Heart right ventricle (tissue), 16 donors: ENCODE results near the gene PIGN. TPM values are rescaled to one million over a fixed set of nuclear protein-coding genes. Genes with fewer than 3 reads are reported as not detected.

Experiments
- ATAC-seq, 8 donors: fragments of 200-7000 bp; cut with Tn5 transposase; one replicate each; pipeline ENCODE4 v1.9.1; 2020; ENCODE audit warnings: mild to moderate bottlenecking in 8 of 8, moderate library complexity in 8 of 8, moderate number of reproducible peaks in 1 of 8
- DNase-seq, 2 donors: peaks; one replicate each; pipeline ENCODE4 v3.0.0-alpha.2; 2020
- H3K27ac ChIP-seq, 10 donors: fragments of 200-600 bp; sonication (generic) in 2 of 10; one replicate each; pipeline versions ENCODE4 v1.5.0 to v1.8.0; 2020 to 2022; ENCODE audit warnings: mild to moderate bottlenecking in 3 of 10
- H3K27me3 ChIP-seq, 7 donors: fragments of 200-600 bp; one replicate each; pipeline ENCODE4 v1.8.0; 2021 to 2022; ENCODE audit warnings: mild to moderate bottlenecking in 2 of 7
- H3K36me3 ChIP-seq, 9 donors: fragments of 200-600 bp; sonication (generic) in 1 of 9; one replicate each; pipeline versions ENCODE4 v1.5.0 to v1.8.0; 2020 to 2022; ENCODE audit warnings: mild to moderate bottlenecking in 2 of 9
- H3K4me1 ChIP-seq, 9 donors: fragments of 200-600 bp; sonication (generic) in 1 of 9; one replicate each; pipeline versions ENCODE4 v1.5.0 to v1.8.0; 2020 to 2022; ENCODE audit warnings: mild to moderate bottlenecking in 4 of 9
- H3K4me3 ChIP-seq, 10 donors: fragments of 200-600 bp; sonication (generic) in 2 of 10; one replicate each; pipeline versions ENCODE4 v1.5.0 to v1.8.0; 2020 to 2022; ENCODE audit warnings: mild to moderate bottlenecking in 7 of 10, moderate library complexity in 2 of 10
- H3K9me3 ChIP-seq, 11 donors: fragments of 200-600 bp in 10 of 11; sonication (generic) in 2 of 11; one replicate each; pipeline versions ENCODE4 v1.5.0 to v1.8.0; 2013 to 2022; ENCODE audit warnings: mild to moderate bottlenecking in 2 of 11, control low read depth in 1 of 11, moderate library complexity in 1 of 11
- CTCF ChIP-seq, 9 donors: fragments of 200-600 bp; sonication (generic) in 2 of 9; IDR thresholded peaks; one replicate each; pipeline versions ENCODE4 v1.5.0 to v1.8.0; 2021 to 2022; ENCODE audit warnings: antibody characterized with exemption in 9 of 9, mild to moderate bottlenecking in 5 of 9, moderate library complexity in 1 of 9
- WGBS, 2 donors: extraction: QIAGEN DNeasy Blood & Tissue Kit; methylation state at CpG; one replicate each; pipeline ENCODE4 v1.1.7; 2013; ENCODE audit warnings: inconsistent platforms in 1 of 2; 5-methylcytosine and 5-hydroxymethylcytosine counted together
- intact Hi-C, 10 donors: fragments of 100-400 bp; cut with DNase I; formaldehyde crosslinking; loops; one replicate each; pipeline versions ENCODE4 v1.11.1 to v1.14.2; 2022
- polyA plus RNA-seq, 2 donors: library from polyadenylated mRNA; stranded (reverse); fragments of 200-250 nt; gene quantifications; one replicate each; pipeline ENCODE4 v1.2.3, GENCODE V29; 2013
- total RNA-seq, 10 donors: library from RNA; stranded (reverse); fragmentation: NEBNext Ultra II Directional in 3 of 10; extraction: Animal tissue kit (Norgen Biotek cat#: 25700) in 3 of 10; gene quantifications; one replicate each; pipeline versions ENCODE4 v1.2.1 to v1.2.4, GENCODE V29; 2021 to 2023
- donor health status: Arrhythmogenic right ventricular cardiomyopathy.
- donor health status: ischemic (EF 13 %, LVEDD 7.1; RV severe dilation, severe dysfunction).
- donor health status: healthy with polysubstance abuse.
- donor health status: DM: no; HTN: yes; CAD: no.
- donor health status: DM: no; HTN: no; CAD: no.
- donor health status: ischemic (EF 25% LVEDD 6.9; RV normal size, moderate dysfunction).
- donor health status: ischemic (EF 25% LVEDD 5.7; RV mildly dilated, moderate dysfunction).
- donor health status: healthy.
- donor health status: DM: yes; HTN: yes; CAD: no.
- donor health status: Ischemic cardiomyopathy.
- donor health status: ischemic (EF 35%, LVEDD 5.7; RV mildly dilated, moderate dysfunction).
- donor health status: nonischemic (EF 11% LVEDD 7.7; RV severe dilation, severe dysfunction).
- donor health status: DM: yes; HTN: yes; CAD: no.
- donor health status: PGD.
- donor health status: ischemic (EF 29% LVEDD 5.4; RV normal size, mild dysfunction).
- donor health status: nonischemic (EF 23%, LVEDD 6.1; RV moderate dilation, normal function).

The PIGN gene
- total and polyA plus RNA-seq, 12 donors: 4.4 to 31.6 (median 19.7) TPM

GRCh38 chr18:62125702-62126101 lies 61.2 kb downstream of the PIGN start:
- Histone ChIP-seq H3K27me3 (no peaks in the 10 kb centered on the region), H3K4me1 (no peaks in the 10 kb centered on the region), H3K36me3 (peaks cover 0 to 14% (median 0%) of the 10 kb centered on the region in 9 donors), H3K9me3 (peaks cover 0 to 6% (median 0%) of the 10 kb centered on the region in 11 donors), H3K4me3 (no peak overlapping the region), H3K27ac (no peak overlapping the region)
- TF ChIP-seq CTCF (IDR thresholded peaks at IDR 0.05): no peak
- no peak for ATAC-seq
- intact Hi-C loops: loop anchor here in 5 of 10 donors (5.0 to 10.0 kb wide), 5 partner anchors 221 to 573 kb away; no protein-coding TSS in a partner anchor
- WGBS, 2 donors: 97 to 99% methylated on average over 2 of the region's 2 CpGs
- no peak for DNase-seq

GRCh38 chr18:62122330-62122729 lies 64.5 kb downstream of the PIGN start:
- intact Hi-C loops: loop anchor here in 4 of 10 donors (10.0 kb wide), 2 partner anchors 218 to 378 kb away; no protein-coding TSS in a partner anchor
- DNase-seq (no peak), ATAC-seq (no peak)
- WGBS, 2 donors: 90 to 91% methylated on average over 1 of the region's 1 CpG
- Histone ChIP-seq H3K36me3 (peaks cover 0 to 11% (median 0%) of the 10 kb centered on the region in 9 donors), H3K27ac (no peak overlapping the region), H3K4me3 (no peak overlapping the region), H3K9me3 (peaks cover 0 to 17% (median 4%) of the 10 kb centered on the region in 11 donors), H3K27me3 (no peaks in the 10 kb centered on the region), H3K4me1 (peaks cover 0 to 11% (median 0%) of the 10 kb centered on the region in 9 donors)
- TF ChIP-seq CTCF (IDR thresholded peaks at IDR 0.05): no peak

GRCh38 chr18:62119884-62120283 lies 67.0 kb downstream of the PIGN start:
- ATAC-seq: no peak
- no peak for DNase-seq
- 97 to 100% methylated on average over 1 of the region's 1 CpG for WGBS, 2 donors

GRCh38 chr18:62118328-62118727 lies 68.5 kb downstream of the PIGN start:
- peak in 7 of 8 donors; percentile 28 to 82 (median 56) for ATAC-seq
- Histone ChIP-seq H3K27me3 (no peaks in the 10 kb centered on the region), H3K9me3 (peaks cover 0 to 17% (median 4%) of the 10 kb centered on the region in 11 donors), H3K27ac (no peak overlapping the region), H3K4me3 (no peak overlapping the region), H3K4me1 (peaks cover 0 to 11% (median 0%) of the 10 kb centered on the region in 9 donors), H3K36me3 (peaks cover 0 to 10% (median 0%) of the 10 kb centered on the region in 9 donors)
- intact Hi-C loops: no loop called here
- peak in 1 of 2 donors; percentile 9 for DNase-seq
- TF ChIP-seq CTCF (IDR thresholded peaks at IDR 0.05): no peak

More at GRCh38 chr18:62119884-62120283, 67.0 kb downstream of the PIGN start:
- intact Hi-C loops: loop anchor here in 4 of 10 donors (10.0 kb wide), 2 partner anchors 215 to 375 kb away; no protein-coding TSS in a partner anchor
- H3K4me1 ChIP-seq: peaks cover 0 to 11% (median 0%) of the 10 kb centered on the region in 9 donors
- no peaks in the 10 kb centered on the region for H3K27me3 ChIP-seq
- peaks cover 0 to 9% (median 0%) of the 10 kb centered on the region in 9 donors for H3K36me3 ChIP-seq
- H3K4me3 ChIP-seq: no peak overlapping the region
- TF ChIP-seq CTCF (IDR thresholded peaks at IDR 0.05): no peak
- H3K27ac ChIP-seq: no peak overlapping the region
- H3K9me3 ChIP-seq: peaks cover 0 to 17% (median 4%) of the 10 kb centered on the region in 11 donors
